H9 (cell line): ENCODE results near the gene HMOX1. TPM values are rescaled to one million over a fixed set of nuclear protein-coding genes. Genes with fewer than 3 reads are reported as not detected.
A peak's percentile ranks its signal among the peaks of the same experiment; 100 is the strongest.

Experiments used
- DNase-seq: peaks from one replicate; pipeline ENCODE4 v3.0.0-alpha.2; 2017
- H2AFZ ChIP-seq: one replicate; pipeline ENCODE4 v1.6.1; 2013; ENCODE audit warnings: mild to moderate bottlenecking, low read length, control low read depth, moderate library complexity
- H2AK5ac ChIP-seq: 2 replicates; pipeline ENCODE4 v1.6.1; 2013; ENCODE audit warnings: low read length, control low read depth, mixed read lengths; ENCODE audit not compliant: insufficient read length
- H2BK120ac ChIP-seq: one replicate; pipeline ENCODE4 v1.6.1; 2013; ENCODE audit warnings: low read depth, mild to moderate bottlenecking, low read length, control low read depth, inconsistent platforms; ENCODE audit not compliant: poor library complexity, severe bottlenecking
- H2BK12ac ChIP-seq: 2 replicates; pipeline ENCODE4 v1.6.1; 2013; ENCODE audit warnings: low read length, control low read depth, mixed read lengths, low read depth; ENCODE audit not compliant: insufficient read length
- H2BK15ac ChIP-seq: 2 replicates; pipeline ENCODE4 v1.6.1; 2013; ENCODE audit warnings: low read depth, low read length, control low read depth
- H2BK20ac ChIP-seq: one replicate; pipeline ENCODE4 v1.6.1; 2013; ENCODE audit warnings: low read depth, mild to moderate bottlenecking, low read length, control low read depth, inconsistent platforms; ENCODE audit not compliant: poor library complexity, severe bottlenecking
- H2BK5ac ChIP-seq: 2 replicates; pipeline ENCODE4 v1.6.1; 2013; ENCODE audit warnings: low read length, control low read depth, mixed read lengths; ENCODE audit not compliant: insufficient read length
- H3K14ac ChIP-seq: 2 replicates; pipeline ENCODE4 v1.6.1; 2013; ENCODE audit warnings: low read length, control low read depth; ENCODE audit not compliant: insufficient read depth
- H3K18ac ChIP-seq: 2 replicates; pipeline ENCODE4 v1.6.1; 2013; ENCODE audit warnings: low read depth, mild to moderate bottlenecking, mixed read lengths, low read length, control low read depth; ENCODE audit not compliant: insufficient read length
- H3K23ac ChIP-seq: 2 replicates; pipeline ENCODE4 v1.6.1; 2013; ENCODE audit warnings: low read length, control low read depth, mixed read lengths, low read depth; ENCODE audit not compliant: insufficient read length
- H3K23me2 ChIP-seq: 2 replicates; pipeline ENCODE4 v1.6.1; 2013; ENCODE audit warnings: low read depth, mild to moderate bottlenecking, mixed read lengths, low read length, control low read depth; ENCODE audit not compliant: insufficient read length, poor library complexity, severe bottlenecking
- H3K27ac ChIP-seq: 2 replicates; pipeline ENCODE4 v1.5.1; 2013; ENCODE audit warnings: low read length, control low read depth, mixed read lengths, low read depth; ENCODE audit not compliant: insufficient read length
- H3K27me3 ChIP-seq: 2 replicates; pipeline ENCODE4 v1.6.1; 2013; ENCODE audit warnings: low read length, control low read depth, inconsistent platforms; ENCODE audit not compliant: insufficient read depth
- H3K4ac ChIP-seq: 2 replicates; pipeline ENCODE4 v1.6.1; 2013; ENCODE audit warnings: low read depth, mild to moderate bottlenecking, control low read depth, inconsistent platforms, low read length, moderate library complexity
- H3K4me1 ChIP-seq: 2 replicates; pipeline ENCODE4 v1.6.1; 2013; ENCODE audit warnings: low read length, control low read depth, inconsistent platforms; ENCODE audit not compliant: insufficient read depth
- H3K4me2 ChIP-seq: 2 replicates; pipeline ENCODE4 v1.6.1; 2013; ENCODE audit warnings: low read length, control low read depth, mixed read lengths; ENCODE audit not compliant: insufficient read length, insufficient read depth
- H3K56ac ChIP-seq: 2 replicates; pipeline ENCODE4 v1.6.1; 2013; ENCODE audit warnings: low read depth, mild to moderate bottlenecking, mixed read lengths, low read length, control low read depth; ENCODE audit not compliant: insufficient read length
- H3K79me1 ChIP-seq: 2 replicates; pipeline ENCODE4 v1.6.1; 2013; ENCODE audit warnings: low read depth, mild to moderate bottlenecking, moderate library complexity, low read length, control low read depth, inconsistent platforms; ENCODE audit not compliant: insufficient read depth, poor library complexity, severe bottlenecking
- H3K79me2 ChIP-seq: 2 replicates; pipeline ENCODE4 v1.6.1; 2013; ENCODE audit warnings: low read length, control low read depth, inconsistent platforms; ENCODE audit not compliant: insufficient read depth
- H3K9ac ChIP-seq: 2 replicates; pipeline ENCODE4 v1.6.1; 2013; ENCODE audit warnings: low read length, control low read depth, mixed read lengths; ENCODE audit not compliant: insufficient read length; ENCODE audit errors: extremely low read depth
- H3K9me3 ChIP-seq: one replicate; pipeline ENCODE4 v1.6.1; 2013; ENCODE audit warnings: low read depth, low read length, inconsistent platforms; ENCODE audit not compliant: control insufficient read depth
- H3T11ph ChIP-seq: one replicate; pipeline ENCODE4 v1.6.1; 2013; ENCODE audit warnings: mild to moderate bottlenecking, low read length, control low read depth, inconsistent platforms
- H4K20me1 ChIP-seq: one replicate; pipeline ENCODE4 v1.6.1; 2013; ENCODE audit not compliant: control insufficient read depth, insufficient read length, insufficient read depth
- H4K5ac ChIP-seq: 2 replicates; pipeline ENCODE4 v1.6.1; 2013; ENCODE audit warnings: low read depth, mild to moderate bottlenecking, mixed read lengths, low read length, control low read depth; ENCODE audit not compliant: insufficient read length
- H4K8ac ChIP-seq: replicated peaks from 2 replicates; pipeline ENCODE4 v1.6.1; 2013; ENCODE audit warnings: low read length, control low read depth, mixed read lengths, low read depth; ENCODE audit not compliant: insufficient read length
- H4K91ac ChIP-seq: 2 replicates; pipeline ENCODE4 v1.6.1; 2013; ENCODE audit warnings: low read depth, mild to moderate bottlenecking, moderate library complexity, mixed read lengths, low read length, control low read depth; ENCODE audit not compliant: insufficient read length
- H3K27ac Mint-ChIP-seq, 3 experiments: 2 replicates in 2 of 3; 3 replicates in 1 of 3; pipeline ENCODE4 v1.8.0; 2020 to 2021; ENCODE audit warnings: mixed read lengths in 3 of 3, mild to moderate bottlenecking in 1 of 3, moderate library complexity in 1 of 3
- H3K27me3 Mint-ChIP-seq: 2 replicates; pipeline ENCODE4 v1.8.0; 2021; ENCODE audit warnings: low read depth, mild to moderate bottlenecking, moderate library complexity, mixed read lengths
- H3K36me3 Mint-ChIP-seq, 3 experiments: 2 replicates in 2 of 3; 3 replicates in 1 of 3; pipeline ENCODE4 v1.8.0; 2020 to 2021; ENCODE audit warnings: low read depth in 3 of 3, mixed read lengths in 3 of 3; ENCODE audit not compliant: insufficient read depth in 1 of 3
- H3K4me1 Mint-ChIP-seq, 2 experiments: 2 replicates each; pipeline ENCODE4 v1.8.0; 2020; ENCODE audit warnings: mixed read lengths in 2 of 2
- H3K4me3 Mint-ChIP-seq, 2 experiments: 2 replicates in 1 of 2; 3 replicates in 1 of 2; pipeline ENCODE4 v1.8.0; 2020 to 2021; ENCODE audit warnings: mild to moderate bottlenecking in 2 of 2, mixed read lengths in 2 of 2, moderate library complexity in 1 of 2
- H3K9me3 Mint-ChIP-seq, 2 experiments: 2 replicates in 1 of 2; 3 replicates in 1 of 2; pipeline ENCODE4 v1.8.0; 2020; ENCODE audit warnings: mild to moderate bottlenecking in 2 of 2, mixed read lengths in 2 of 2, moderate library complexity in 1 of 2
- WGBS: extraction: QIAGEN DNeasy Blood & Tissue Kit; methylation state at CpG from one replicate; pipeline ENCODE4 v1.1.7; 2013; ENCODE audit warnings: missing lambda C conversion rate, low lambda C conversion rate, mixed read lengths; ENCODE audit not compliant: insufficient read length; ENCODE audit errors: extremely low coverage; 5-methylcytosine and 5-hydroxymethylcytosine counted together
- total RNA-seq: library from RNA; stranded (reverse); gene quantifications from 2 replicates; pipeline ENCODE4 v1.2.1, GENCODE V29; 2021
- TF ChIP-seq, protein P1 (sequence below): fragments of 200-600 bp; sonication (generic); conservative IDR thresholded peaks from 3 replicates; pipeline ENCODE4 v1.8.0; 2021; ENCODE audit warnings: antibody characterized with exemption, mild to moderate bottlenecking

The HMOX1 gene
- total RNA-seq, 1 experiment from 2014 or later, result 22.7 TPM

- Histone ChIP-seq H3K9ac (no peak overlapping the region), H3K4ac (no peak overlapping the region), H3K9me3 (no peaks in the 10 kb centered on the region), H3K4me2 (no peak overlapping the region), H3K27me3 (no peaks in the 10 kb centered on the region), H2AFZ (no peak overlapping the region), H3K4me1 (no peaks in the 10 kb centered on the region), H4K5ac (no peak overlapping the region), H4K8ac (no peak overlapping the region), H3T11ph (no peak overlapping the region), H2BK12ac (no peak overlapping the region), H2BK120ac (no peak overlapping the region), H3K14ac (no peak overlapping the region), H2BK5ac (no peak overlapping the region), H2AK5ac (no peak overlapping the region), H3K56ac (no peak overlapping the region), H3K79me2 (no peaks in the 10 kb centered on the region; the same call in 1 of the 2 replicates), H3K18ac (no peak overlapping the region), H4K91ac (no peak overlapping the region), H2BK15ac (no peak overlapping the region), H3K79me1 (no peaks in the 10 kb centered on the region), H3K23me2 (no peaks in the 10 kb centered on the region), H4K20me1 (no peaks in the 10 kb centered on the region), H3K23ac (no peak overlapping the region), H3K27ac (no peak overlapping the region), H2BK20ac (no peak overlapping the region)
- Mint-ChIP-seq H3K27me3 (no peaks in the 10 kb centered on the region), H3K4me1 (peaks cover 24 to 29% of the 10 kb centered on the region in 2 experiments), H3K36me3 (peaks cover 62 to 97% (median 92%) of the 10 kb centered on the region in 3 experiments; a peak in 6 of 7 replicates), H3K4me3 (no peak overlapping the region), H3K9me3 (no peaks in the 10 kb centered on the region), H3K27ac (no peak overlapping the region)
- TF ChIP-seq, protein P1, sequence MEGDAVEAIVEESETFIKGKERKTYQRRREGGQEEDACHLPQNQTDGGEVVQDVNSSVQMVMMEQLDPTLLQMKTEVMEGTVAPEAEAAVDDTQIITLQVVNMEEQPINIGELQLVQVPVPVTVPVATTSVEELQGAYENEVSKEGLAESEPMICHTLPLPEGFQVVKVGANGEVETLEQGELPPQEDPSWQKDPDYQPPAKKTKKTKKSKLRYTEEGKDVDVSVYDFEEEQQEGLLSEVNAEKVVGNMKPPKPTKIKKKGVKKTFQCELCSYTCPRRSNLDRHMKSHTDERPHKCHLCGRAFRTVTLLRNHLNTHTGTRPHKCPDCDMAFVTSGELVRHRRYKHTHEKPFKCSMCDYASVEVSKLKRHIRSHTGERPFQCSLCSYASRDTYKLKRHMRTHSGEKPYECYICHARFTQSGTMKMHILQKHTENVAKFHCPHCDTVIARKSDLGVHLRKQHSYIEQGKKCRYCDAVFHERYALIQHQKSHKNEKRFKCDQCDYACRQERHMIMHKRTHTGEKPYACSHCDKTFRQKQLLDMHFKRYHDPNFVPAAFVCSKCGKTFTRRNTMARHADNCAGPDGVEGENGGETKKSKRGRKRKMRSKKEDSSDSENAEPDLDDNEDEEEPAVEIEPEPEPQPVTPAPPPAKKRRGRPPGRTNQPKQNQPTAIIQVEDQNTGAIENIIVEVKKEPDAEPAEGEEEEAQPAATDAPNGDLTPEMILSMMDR, result peak; percentile 45; the same call in 2 of the 3 replicates
- DNase-seq, result peak; percentile 51
- WGBS, result no CpG with 5 or more reads among the region's 12 CpGs
These were observed 40.2 kb downstream of the HMOX1 start for GRCh38 chr22:35421121-35421520.
